SK-N-MC (cell line): ENCODE measurements around the gene AP3S2.

ENCODE experiments used
- EZH2 ChIP-seq: fragments of 200-600 bp; sonication (generic); IDR thresholded peaks from one replicate; pipeline ENCODE4 v1.6.1; 2017; ENCODE audit warnings: antibody characterized with exemption
- POLR2AphosphoS5 ChIP-seq: IDR thresholded peaks from 2 replicates; pipeline ENCODE4 v1.6.1; 2012; ENCODE audit warnings: mild to moderate bottlenecking, low read depth, low read length, borderline replicate concordance

- TF ChIP-seq EZH2 (no peak), POLR2AphosphoS5 (no peak)
Measured at GRCh38 chr15:89801471-89802195, 92.2 kb downstream of the AP3S2 start.
